H1 (cell line): ENCODE measurements around the gene ANK3.

ENCODE experiments used
- BCL11A ChIP-seq, 2 experiments: IDR thresholded peaks; one replicate each; pipeline ENCODE4 v1.6.1; 2011; ENCODE audit warnings: low read depth in 2 of 2, low read length in 2 of 2, mild to moderate bottlenecking in 2 of 2
- CHD2 ChIP-seq: IDR thresholded peaks from 2 replicates; pipeline ENCODE4 v1.6.1; 2012; ENCODE audit warnings: low read length, improper control_type of control experiment
- EP300 ChIP-seq, 2 experiments: IDR thresholded peaks; 1 replicate in 1 of 2; 2 replicates in 1 of 2; pipeline ENCODE4 v1.6.1; 2011 to 2012; ENCODE audit warnings: low read depth in 2 of 2, low read length in 2 of 2, mild to moderate bottlenecking in 2 of 2, borderline replicate concordance in 1 of 2, inconsistent platforms in 1 of 2, moderate library complexity in 1 of 2
- GTF2F1 ChIP-seq: IDR thresholded peaks from 2 replicates; pipeline ENCODE4 v1.6.1; 2012; ENCODE audit warnings: low read depth, low read length, improper control_type of control experiment, borderline replicate concordance
- KDM5A ChIP-seq: fragments of 200-600 bp; IDR thresholded peaks from 2 replicates; pipeline ENCODE4 v1.7.1; 2012; ENCODE audit warnings: mild to moderate bottlenecking, low read length, inconsistent platforms, mixed read lengths
- POLR2AphosphoS5 ChIP-seq: IDR thresholded peaks from 2 replicates; pipeline ENCODE4 v1.6.1; 2011; ENCODE audit warnings: low read depth, low read length
- SP2 ChIP-seq: IDR thresholded peaks from 2 replicates; pipeline ENCODE4 v1.6.1; 2012; ENCODE audit warnings: mild to moderate bottlenecking, low read length, inconsistent platforms
- TAF7 ChIP-seq: optimal IDR thresholded peaks from 2 replicates; pipeline ENCODE3; 2011; ENCODE audit warnings: low read depth, mild to moderate bottlenecking, inconsistent platforms, low read length, moderate library complexity, borderline replicate concordance
- ZNF274 ChIP-seq: IDR thresholded peaks from 2 replicates; pipeline ENCODE4 v1.7.0; 2012; ENCODE audit warnings: low read length, borderline replicate concordance; ENCODE audit errors: extremely low read depth
- TF ChIP-seq, protein P1 (sequence below), 3 experiments: IDR thresholded peaks; 1 replicate in 2 of 3; 2 replicates in 1 of 3; pipeline versions ENCODE4 v1.5.1 to v1.6.1; 2011; ENCODE audit warnings: low read length in 3 of 3, mild to moderate bottlenecking in 3 of 3, inconsistent platforms in 2 of 3, low read depth in 1 of 3, moderate library complexity in 1 of 3; ENCODE audit not compliant: insufficient read depth in 1 of 3; ENCODE audit errors: control extremely low read depth in 1 of 3

GRCh38 chr10:60417901-60418300, 28.2 kb upstream of the ANK3 start:
- TF ChIP-seq SP2 (no peak), ZNF274 (no peak), TAF7 (no peak), BCL11A (IDR thresholded peaks at IDR 0.05; ENCODE audit: low read depth in 2 of 2, low read length in 2 of 2) (no peak), EP300 (IDR thresholded peaks at IDR 0.05; ENCODE audit: borderline replicate concordance in 1 of 2, low read depth in 2 of 2, low read length in 2 of 2) (no peak), KDM5A (no peak), GTF2F1 (no peak), CHD2 (no peak), POLR2AphosphoS5 (no peak)
- TF ChIP-seq, protein P1, sequence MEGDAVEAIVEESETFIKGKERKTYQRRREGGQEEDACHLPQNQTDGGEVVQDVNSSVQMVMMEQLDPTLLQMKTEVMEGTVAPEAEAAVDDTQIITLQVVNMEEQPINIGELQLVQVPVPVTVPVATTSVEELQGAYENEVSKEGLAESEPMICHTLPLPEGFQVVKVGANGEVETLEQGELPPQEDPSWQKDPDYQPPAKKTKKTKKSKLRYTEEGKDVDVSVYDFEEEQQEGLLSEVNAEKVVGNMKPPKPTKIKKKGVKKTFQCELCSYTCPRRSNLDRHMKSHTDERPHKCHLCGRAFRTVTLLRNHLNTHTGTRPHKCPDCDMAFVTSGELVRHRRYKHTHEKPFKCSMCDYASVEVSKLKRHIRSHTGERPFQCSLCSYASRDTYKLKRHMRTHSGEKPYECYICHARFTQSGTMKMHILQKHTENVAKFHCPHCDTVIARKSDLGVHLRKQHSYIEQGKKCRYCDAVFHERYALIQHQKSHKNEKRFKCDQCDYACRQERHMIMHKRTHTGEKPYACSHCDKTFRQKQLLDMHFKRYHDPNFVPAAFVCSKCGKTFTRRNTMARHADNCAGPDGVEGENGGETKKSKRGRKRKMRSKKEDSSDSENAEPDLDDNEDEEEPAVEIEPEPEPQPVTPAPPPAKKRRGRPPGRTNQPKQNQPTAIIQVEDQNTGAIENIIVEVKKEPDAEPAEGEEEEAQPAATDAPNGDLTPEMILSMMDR (IDR thresholded peaks at IDR 0.05; ENCODE audit: control extremely low read depth in 1 of 3, insufficient read depth in 1 of 3, low read depth in 1 of 3, low read length in 3 of 3), result no peak
